HEK293 (cell line): ENCODE results near the gene ZNF599.

ENCODE experiments used
- HOXA7 ChIP-seq: sonication (generic); formaldehyde crosslinking; IDR thresholded peaks from 2 replicates; pipeline ENCODE4 v1.8.1; 2022; ENCODE audit warnings: missing genetic modification reagents, borderline replicate concordance
- ZNF114 ChIP-seq: fragments of 450-650 bp; formaldehyde crosslinking; IDR thresholded peaks from 2 replicates; pipeline ENCODE4 v1.5.0; 2017; ENCODE audit warnings: missing biosample characterization, missing genetic modification characterization
- ZNF266 ChIP-seq: fragments of 450-650 bp; formaldehyde crosslinking; IDR thresholded peaks from 2 replicates; pipeline ENCODE4 v1.5.1; 2016; ENCODE audit warnings: missing biosample characterization, missing genetic modification characterization, low read depth
- TF ChIP-seq, protein P1 (sequence below): fragments of 450-650 bp; formaldehyde crosslinking; IDR thresholded peaks from 2 replicates; pipeline ENCODE4 v1.5.1; 2016; ENCODE audit warnings: missing biosample characterization, missing genetic modification characterization

DNA sequence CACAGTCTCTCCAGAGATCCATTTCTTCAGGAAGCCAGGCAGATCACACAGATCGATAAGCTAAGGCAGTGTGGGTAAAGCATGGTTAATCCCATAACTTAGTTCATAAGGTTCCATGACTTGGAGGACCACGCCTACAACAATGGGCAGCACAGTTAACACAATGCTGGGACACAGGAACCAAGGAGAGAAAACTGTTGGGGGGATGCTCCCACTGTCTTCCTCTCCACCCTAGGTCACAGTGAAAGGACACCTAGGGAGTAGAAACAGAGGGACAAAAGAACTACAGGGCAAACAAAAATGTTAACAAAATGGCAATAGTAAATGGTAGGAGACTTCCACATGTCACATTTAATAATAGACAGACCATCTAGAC lies 59.8 kb downstream of the ZNF599 start:
- TF ChIP-seq, protein P1, sequence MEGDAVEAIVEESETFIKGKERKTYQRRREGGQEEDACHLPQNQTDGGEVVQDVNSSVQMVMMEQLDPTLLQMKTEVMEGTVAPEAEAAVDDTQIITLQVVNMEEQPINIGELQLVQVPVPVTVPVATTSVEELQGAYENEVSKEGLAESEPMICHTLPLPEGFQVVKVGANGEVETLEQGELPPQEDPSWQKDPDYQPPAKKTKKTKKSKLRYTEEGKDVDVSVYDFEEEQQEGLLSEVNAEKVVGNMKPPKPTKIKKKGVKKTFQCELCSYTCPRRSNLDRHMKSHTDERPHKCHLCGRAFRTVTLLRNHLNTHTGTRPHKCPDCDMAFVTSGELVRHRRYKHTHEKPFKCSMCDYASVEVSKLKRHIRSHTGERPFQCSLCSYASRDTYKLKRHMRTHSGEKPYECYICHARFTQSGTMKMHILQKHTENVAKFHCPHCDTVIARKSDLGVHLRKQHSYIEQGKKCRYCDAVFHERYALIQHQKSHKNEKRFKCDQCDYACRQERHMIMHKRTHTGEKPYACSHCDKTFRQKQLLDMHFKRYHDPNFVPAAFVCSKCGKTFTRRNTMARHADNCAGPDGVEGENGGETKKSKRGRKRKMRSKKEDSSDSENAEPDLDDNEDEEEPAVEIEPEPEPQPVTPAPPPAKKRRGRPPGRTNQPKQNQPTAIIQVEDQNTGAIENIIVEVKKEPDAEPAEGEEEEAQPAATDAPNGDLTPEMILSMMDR = no peak
- no peak for TF ChIP-seq ZNF266 (tag by site-specific recombination)
- TF ChIP-seq ZNF114 (tag by site-specific recombination) = no peak
- TF ChIP-seq HOXA7 (CRISPR knock-in tag) = no peak
